ENCODE results near the gene ZNF341.

The ZNF341 gene

DNA sequence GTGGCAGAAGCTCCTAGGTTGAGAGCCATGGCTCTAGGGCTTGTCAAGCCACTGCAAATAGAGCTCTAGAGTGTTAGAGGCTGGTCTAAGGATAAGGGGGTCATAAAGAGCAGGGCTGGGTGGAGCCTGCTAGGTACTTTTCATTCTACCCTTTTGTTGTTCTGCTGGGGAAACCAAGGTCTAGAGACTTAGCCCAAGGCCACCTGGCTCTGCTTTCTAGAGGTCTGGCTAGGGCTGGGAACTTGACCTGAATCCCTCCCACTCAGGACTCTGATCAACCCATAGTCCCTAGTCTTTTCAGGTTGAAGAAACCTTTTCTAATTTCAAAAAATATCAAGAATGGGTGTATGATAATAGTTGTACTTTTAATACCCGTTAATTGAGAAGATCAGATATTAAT lies 93.1 kb downstream of the ZNF341 start:
- no peak for DNase-seq (ENCODE audit: low read depth, low spot score)

DNA sequence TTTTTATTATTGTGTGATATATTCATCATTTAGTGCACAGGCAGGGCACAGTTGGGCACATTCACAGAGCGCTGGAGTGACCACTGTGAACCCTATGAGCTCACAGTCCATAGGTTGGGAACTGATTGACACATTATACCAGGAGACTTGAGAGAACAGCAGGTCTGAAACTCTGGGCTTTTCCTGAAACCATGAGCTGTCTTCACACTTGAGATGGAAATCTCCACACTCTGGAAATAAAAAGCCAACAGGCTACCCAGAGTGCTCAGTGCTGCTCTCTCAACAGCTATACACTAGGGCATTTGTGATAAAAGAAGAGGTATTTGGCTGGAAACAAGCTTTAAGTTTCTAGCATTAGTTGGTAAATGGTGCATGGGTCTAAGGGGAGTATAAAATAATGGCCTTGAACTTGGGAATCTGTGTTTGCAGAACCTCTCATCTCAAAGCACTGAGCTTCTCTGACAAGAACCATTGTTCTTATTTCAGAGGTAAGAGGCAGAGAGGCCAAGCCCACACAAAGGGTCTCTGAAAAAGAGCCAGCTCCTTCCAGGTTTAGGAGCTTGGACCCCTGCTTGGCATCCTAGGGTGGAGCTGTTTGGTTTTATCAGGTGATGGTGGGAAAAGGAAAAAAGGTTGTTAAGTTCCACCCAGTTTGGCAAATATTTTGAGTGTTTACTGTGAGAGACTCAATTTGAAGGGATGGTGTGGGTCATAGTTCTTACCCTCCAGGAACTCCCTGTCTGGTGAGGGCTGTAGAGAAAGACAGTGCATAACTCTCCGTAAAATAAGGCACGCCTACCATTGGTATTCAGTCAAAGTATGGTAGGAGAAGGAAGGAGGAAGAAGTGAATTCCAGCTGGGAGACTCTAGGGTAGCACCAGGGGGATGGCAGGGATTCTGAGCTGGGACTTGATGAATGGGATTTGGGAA lies 93.8 kb downstream of the ZNF341 start:
- DNase-seq (ENCODE audit: low read depth, low spot score) = no peak

DNA sequence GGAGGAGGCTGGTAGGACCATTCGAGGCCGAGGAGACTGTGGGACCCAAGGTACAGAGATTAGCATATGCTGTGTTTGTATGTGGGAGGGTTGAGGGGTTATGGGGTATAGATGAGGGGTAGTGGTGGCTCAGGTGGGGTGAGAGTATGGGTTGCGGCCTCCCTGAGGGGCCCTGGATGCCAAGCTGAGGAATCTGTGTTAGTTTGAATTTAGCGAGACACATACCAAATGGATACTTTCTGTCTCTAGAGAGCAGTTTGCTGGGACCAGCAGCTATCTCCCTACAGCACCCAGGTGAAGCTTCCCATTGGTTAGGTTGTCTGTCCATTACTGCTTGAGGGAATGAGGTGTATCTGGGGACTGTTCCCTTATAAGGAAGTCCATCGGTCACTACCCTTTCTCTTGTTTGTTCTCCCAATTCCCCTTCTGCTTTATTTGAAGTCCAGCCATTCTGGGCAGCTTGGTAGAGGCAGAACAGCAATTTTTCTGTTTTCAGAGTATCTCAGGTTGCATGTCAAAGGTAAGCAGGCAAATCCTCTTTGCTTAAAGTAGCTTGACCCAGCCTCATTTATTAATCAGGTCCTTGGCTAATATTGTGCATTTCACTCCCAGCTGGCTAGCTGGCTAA lies 94.6 kb downstream of the ZNF341 start:
- no peak for DNase-seq (ENCODE audit: low read depth, low spot score)

DNA sequence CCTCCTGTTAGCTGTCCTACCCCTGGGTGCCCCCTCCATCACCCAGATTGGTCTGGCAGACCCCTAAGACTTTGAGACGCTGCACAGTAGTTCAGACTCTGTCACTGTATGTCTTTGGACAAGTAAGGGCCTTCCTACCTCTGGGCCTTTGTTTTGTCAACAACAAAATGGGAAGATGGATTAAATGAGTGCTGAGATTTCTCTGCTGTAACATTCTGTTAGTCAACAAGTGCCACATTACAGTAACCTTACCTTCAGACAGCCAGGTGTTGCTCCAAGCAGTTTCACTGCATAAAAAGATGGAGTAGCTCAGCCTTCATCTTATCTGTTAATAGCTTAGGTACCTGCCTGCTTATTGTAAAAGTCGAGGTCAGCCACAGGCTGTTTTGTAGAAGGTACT lies 95.3 kb downstream of the ZNF341 start:
- no peak for DNase-seq (ENCODE audit: low read depth, low spot score)

DNA sequence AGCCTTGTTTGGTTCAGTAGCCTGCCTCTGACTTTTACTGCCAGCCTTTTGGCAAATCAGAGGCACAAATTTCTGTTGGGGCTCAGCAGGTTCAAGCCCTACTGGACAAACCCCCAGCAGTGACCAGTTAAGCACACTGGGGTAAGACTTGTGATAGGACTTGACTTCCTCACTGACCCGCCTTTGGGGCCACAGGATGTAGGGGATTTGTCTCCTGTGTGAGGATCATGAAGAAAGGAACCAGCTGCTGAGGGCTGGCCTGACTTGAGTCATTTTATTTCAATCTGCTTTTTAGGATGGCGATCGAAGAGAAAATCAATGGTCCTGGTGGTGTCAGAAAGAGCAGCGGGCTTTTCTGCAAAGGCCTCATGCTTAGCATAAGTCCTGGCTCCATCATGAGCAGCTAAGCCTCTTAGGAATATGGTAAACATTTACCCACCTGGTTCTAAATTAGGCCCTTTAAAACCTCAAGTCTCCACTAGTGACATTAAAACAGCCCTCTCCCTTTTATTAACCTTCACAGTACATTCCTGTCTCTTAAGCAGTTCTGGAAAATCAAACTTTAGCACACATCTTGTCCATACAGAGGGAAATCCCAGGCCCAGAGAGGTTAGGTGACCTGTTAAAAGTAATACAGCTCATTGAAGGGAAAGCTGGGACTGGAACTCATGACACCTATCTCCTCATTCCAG lies 96.0 kb downstream of the ZNF341 start:
- no peak for DNase-seq (ENCODE audit: low read depth, low spot score)

DNA sequence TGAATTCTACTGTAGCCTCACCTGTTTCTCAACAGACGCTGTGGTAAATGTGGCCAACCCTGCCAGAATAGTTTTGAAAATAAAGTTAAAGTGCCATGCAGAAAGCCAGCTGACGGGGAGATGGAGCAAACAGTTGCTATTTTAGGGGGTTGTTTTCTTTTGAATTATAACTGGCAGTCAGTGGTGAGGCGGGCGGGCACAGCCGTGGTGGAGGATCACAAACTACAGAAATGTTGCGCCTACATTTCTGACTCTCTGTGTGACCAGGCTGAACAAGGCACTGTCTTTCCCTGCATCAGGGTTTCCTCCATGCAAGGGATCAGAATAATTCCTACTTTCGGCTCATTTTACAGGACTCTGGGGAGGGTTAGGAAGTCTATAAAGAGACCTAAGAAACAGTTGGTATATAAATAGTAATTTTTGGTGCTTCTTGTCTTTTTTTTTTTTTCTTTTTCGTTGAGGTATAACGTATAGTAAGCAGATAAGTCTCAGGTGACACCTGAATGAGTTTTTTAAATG lies 96.6 kb downstream of the ZNF341 start:
- DNase-seq (ENCODE audit: low read depth, low spot score) = no peak

DNA sequence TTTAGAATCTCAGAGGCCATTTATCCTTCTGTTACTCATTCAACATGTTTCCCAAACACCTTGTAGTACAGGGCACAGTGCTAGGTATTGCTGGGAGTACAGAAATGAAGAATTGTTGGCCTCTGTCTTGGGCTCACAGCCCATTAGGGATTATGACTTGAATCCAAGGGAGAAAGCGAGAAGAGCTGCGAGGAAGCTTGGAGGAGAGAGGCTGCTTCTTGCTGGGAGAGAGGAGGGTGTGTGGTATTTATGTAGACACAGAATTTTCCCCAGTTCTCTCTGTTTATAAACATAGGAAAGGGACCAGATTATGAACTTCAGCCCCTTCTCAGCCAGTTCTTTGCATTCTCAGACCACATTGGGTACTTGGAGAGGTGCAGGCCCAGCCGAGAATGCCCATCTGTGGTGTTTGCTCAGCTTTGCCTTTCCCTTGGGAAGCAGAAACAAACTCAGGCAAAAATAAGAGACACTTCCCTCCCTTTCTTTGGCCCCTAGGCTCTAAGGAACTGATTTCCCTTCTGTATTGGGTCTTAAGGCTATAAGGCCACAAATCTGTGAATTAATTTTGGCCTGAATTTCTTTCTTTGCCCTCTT lies 97.3 kb downstream of the ZNF341 start:
- DNase-seq (ENCODE audit: low read depth, low spot score) = no peak

DNA sequence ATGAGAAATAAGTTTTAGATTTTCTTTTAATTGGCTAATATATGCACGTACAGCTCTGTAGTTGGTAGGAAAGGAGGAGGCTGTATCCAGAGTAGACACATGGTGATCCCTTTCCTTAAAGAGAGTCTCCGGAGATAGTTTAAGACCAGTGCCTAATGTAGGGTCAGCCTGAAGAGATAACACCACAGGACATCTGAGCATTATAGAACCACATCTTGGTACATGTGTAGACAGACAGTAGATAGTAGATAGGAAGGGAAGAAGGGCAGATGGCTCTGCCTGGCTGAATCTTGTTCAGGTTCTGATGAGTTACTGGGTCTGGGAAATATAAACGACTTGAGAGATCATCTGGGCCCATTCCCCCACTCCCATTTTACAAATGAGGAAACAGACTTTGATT lies 97.8 kb downstream of the ZNF341 start:
- DNase-seq (ENCODE audit: low read depth, low spot score) = no peak

DNA sequence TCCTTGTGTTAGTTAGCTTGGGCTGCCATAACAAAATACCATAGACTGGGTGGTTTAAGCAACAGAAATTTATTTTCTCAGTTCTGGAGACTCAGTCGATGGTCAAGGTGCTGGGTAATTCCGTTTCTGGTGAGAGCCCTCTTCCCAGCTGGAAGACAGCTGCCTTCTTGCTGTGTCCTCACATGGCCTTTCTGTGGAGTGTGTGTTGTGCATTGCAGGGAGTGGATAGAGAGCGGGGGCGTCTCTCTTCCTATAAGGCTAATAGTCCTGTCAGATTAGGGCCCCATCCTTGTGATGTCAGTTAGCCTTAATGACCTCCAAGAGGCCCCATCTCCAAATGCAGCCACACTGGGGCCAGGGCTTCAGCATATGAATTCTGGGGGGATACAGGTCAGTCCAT lies 98.6 kb downstream of the ZNF341 start:
- DNase-seq (ENCODE audit: low read depth, low spot score) = no peak

DNA sequence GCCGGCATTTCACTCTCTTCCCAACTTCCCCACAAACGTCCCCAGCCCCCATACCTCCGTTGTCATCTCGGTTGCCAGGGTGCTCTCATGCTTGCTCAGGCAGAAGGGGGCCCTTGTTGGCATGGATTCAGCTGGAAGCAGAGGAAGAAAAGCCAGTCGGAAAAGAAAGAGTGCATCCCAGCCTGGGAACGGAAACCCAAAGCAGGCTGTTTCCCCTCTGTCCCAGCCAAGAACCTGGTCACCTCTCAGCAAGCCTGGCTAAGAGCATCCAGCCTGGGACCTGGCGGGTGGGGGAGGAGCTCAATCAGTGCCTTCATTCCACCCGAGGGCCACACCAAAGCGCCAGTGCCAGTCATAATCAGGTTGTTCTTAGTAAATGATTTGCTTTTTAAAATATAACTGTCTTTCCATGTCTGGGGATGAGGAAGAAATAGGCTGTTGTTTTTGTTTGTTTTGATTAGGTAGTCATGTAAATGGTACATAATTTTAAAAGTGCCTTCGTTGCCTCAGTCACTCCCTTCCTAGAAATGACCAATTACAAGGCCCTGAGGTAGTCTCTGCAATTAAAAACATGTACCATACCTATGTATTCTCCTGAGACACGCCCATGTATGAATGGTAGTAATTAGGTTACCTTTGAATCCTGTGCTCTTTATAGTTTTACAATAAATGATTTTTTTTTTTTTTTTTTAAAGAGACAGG lies 100.5 kb downstream of the ZNF341 start:
- DNase-seq (ENCODE audit: low read depth, low spot score) = no peak

DNA sequence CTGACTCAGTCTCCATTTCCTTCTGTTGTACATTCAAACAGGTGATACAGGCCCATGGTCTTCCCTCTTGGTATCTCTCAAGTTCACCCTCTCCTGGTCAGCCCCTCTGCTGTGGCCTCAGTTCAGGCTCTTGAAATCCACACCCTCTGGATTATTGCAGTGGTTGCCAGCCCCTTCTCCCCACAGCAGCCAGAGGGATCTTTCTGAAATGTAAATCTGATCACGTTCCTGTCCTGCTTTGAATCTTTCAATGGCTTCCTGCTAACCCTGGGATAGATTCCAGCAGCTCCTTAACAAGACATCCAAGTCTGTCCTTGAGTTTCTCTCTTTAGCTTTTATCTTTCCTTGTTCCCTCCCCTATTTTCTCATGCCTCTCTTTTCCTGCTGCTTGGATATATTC lies 101.5 kb downstream of the ZNF341 start:
- no peak for DNase-seq (ENCODE audit: low read depth, low spot score)

DNA sequence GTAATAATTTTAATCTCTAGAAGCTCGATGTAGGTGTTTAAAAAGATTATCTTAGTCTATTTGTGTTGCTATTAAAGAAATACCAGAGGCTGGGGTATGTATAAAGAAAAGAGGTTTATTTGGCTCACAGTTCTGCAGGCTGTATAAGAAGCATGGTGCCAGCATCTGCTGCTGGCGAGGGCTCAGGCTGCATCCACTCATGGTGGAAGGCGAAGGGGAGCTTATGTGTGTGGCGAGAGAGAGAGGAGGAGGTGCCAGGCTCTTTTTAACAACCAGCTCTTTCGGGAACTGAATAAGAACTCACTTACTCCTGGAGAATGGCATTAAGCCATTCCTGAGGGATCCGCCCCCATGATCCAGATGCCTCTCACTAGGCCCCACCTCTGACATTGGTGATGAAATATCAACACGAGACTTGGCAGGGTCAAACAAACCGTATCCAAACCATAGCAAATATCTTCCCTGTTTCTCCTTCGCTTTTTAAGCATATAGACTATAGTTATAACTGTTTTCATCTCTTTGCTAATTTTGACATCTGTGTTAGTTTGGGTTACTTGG lies 103.9 kb downstream of the ZNF341 start:
- DNase-seq (ENCODE audit: low read depth, low spot score) = no peak

DNA sequence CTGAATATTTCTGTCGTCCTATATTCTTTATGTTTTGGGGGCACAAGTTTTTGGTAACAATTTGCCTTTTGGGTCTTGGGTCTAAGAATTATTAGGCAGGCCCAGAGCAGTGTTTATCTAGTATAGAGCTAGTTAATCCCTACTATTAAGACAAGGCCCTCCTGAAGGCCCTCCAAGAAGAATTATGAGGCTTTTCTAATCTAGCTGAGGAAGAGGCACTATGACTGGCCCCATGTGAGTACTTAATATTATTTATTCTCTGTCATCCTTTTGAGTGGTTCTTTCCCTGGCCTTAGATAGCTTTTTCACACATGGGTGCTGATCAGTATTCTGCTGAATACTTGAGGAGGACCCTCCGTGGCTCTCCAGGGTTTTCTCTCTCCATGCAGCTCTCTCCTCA lies 104.5 kb downstream of the ZNF341 start:
- DNase-seq (ENCODE audit: low read depth, low spot score) = no peak

DNA sequence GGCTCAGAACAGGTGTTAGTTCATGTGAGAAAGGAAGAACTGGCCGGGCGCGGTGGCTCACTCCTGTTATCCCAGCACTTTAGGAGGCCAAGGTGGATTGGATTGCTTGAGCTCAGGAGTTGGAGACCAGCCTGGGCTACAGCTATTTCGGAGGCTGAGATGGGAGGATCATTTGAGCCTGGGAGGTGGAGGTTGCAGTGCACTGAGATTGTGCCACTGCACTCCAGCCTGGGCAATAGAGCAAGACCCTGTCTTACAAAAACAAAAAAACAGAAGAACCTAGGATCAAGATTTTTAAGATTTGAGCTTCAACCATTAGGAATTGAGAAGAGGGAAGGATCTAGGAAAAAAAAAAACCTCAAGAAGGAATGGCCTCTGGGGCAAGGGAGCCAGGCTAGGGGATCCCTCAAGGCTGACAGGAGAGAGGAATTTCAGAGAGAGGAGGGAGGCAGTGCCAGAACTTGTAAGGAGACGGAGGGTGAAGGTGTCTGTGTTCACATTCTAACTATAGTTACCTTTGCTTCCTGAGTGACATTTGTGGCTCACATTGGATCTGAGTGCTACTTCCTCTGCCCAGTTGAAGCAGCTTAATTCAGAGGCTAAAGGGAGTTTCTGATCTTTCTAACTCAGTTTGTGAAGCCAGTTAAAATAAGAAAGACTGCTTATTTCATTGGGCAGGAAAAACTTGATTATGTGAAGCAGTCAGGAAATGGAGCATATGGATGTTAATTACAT lies 105.5 kb downstream of the ZNF341 start:
- no peak for DNase-seq (ENCODE audit: low read depth, low spot score)

DNA sequence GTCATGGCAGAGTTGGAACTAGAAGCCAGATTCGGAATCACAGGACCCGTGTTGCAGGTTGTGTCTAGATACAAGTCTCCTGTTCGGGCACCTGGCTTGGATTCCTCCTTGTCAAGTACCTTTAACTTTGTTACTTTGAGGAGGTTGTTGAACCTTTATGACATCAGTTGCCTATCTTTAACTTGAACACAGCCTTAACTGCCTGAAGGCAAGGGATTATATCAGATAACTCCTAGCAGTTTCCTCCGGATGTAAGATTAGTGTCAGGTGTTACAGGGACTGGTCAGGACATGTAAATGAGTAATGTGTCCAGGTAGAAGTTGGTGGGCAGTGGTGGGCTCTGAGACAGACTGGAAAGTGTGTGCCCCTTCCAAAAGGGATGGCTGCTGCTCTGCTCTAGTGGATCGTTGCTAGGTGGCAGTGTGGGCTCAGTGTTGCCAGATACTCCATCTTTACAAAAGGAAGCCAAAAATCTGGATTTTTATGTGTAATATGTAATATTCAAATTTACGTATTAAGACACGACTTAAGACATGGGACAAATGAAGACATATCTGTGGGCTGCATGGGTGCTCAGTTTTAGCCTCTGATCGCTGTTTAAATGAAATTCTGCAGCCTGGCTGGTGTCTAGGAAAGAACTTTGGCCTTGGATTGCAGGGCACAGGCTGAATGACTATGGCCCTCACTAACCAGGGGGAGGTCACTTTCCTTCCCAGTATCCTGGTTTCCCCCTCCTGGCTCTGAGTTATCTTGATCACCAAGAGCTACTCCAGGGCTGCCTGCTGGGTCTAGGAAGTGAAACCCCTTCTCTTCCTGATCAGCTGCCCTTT lies 106.5 kb downstream of the ZNF341 start:
- no peak for DNase-seq (ENCODE audit: low read depth, low spot score)

DNA sequence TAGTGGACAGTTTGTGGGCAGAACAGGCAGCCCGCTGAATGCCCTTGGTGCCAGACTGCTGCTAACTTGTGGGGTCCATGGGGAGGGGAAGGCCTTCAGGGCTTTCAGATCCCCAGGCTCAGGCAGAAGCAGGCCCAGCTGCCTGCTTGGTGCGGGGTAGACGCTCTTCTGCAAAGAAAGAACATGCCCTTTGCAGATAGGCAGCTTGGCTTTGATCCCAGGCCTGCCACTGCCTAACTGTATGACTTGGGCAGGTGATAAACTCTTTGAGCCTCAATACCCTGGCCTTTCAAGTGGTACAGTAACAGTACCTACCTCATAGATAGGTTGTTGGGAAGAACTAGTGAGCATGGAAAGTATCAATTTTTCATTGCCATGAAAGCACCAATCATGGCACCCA lies 107.8 kb downstream of the ZNF341 start:
- DNase-seq (ENCODE audit: low read depth, low spot score) = no peak

DNA sequence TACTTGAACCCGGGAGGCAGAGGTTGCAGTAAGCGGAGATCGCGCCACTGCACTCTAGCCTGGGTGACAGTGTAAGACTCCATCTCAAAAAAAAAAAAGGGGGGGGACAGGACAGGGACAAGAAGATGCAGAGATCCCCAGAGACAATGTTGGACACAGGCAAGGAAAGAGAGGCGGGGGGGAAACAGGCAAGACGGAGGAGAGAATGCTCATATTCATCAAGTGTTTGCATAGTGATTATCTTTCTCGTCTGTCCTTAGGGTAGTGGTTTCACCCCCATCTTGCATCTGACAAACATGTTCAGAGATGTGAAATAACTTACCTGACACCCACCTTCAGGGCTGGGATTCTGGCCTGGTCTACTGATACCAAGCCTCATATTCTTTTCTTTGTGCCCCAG lies 108.4 kb downstream of the ZNF341 start:
- DNase-seq (ENCODE audit: low read depth, low spot score) = no peak

DNA sequence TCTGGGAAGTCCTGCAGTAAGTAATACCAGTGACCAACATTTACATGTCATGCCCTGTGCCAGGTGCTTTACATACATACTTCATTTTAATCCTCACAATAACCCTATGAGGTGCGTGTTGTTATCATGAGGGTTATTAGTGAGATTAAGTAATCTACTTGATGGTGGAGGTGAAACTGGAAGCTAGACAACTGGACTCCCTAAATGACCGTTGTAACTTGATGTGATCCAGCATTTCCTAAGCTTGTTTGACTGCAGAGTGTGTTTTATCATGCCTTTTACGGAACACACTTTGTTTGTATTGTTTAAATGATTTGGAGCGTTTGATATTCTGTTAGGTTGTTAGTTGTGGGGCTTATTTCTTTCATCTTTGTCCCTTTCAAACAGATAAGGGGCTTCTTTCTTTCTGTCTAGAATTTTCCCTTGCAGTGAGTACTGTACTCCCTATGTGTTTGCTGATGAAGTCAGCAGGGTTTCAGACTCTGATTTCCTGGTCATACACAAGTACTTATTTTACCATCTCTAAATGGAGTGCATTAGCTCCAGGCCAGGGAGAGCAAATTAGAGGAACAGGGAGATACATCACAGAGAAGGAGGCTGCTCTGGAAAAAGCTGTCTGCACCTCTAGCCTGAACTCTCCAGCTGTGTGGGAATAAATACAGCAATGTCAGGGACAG lies 109.1 kb downstream of the ZNF341 start:
- no peak for DNase-seq (ENCODE audit: low read depth, low spot score)

DNA sequence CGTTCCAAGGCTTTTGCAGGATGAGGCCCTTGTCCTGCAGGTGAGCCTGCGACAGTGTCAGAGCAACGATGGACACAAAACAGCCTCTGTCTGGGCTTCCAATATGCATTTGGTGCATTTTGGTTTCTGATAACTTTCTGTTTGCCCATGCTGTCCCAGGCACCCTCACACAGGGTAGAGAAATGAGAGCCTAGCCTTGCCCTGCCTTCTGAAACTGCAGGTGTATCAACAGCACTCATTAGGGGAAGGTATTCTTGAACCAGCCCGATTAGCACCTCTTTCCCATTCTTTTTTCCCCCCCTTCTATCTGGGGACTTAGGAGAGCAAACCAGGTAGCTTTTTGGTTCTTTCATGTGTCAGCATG lies 109.6 kb downstream of the ZNF341 start:
- DNase-seq (ENCODE audit: low read depth, low spot score) = no peak
